ENCODE results near the gene FRMD1.

DNA sequence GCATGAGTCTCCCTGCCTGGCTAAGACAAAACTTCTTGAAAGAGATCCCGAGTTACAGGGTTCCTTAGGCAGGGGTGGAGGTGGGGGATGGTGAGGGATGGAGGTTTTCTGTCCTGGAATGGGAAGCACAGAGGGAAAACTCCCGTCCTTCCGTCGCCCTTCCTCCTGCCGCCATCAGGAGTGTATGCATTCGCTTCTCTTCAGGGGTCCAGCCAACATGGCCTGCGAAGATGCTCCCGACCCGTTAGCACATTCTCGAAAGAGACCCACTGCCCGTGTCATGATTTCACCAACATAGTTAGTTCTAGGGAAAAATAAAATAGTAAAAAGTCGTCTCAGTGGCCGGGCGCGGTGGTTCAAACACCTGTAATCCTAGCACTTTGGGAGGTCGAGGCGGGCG lies 44.5 kb downstream of the FRMD1 start:
- no peak for TF ChIP-seq EZH2 (IDR thresholded peaks at IDR 0.05; ENCODE audit: borderline replicate concordance, control insufficient read depth, low read depth, low read length)
- TF ChIP-seq, protein P1, sequence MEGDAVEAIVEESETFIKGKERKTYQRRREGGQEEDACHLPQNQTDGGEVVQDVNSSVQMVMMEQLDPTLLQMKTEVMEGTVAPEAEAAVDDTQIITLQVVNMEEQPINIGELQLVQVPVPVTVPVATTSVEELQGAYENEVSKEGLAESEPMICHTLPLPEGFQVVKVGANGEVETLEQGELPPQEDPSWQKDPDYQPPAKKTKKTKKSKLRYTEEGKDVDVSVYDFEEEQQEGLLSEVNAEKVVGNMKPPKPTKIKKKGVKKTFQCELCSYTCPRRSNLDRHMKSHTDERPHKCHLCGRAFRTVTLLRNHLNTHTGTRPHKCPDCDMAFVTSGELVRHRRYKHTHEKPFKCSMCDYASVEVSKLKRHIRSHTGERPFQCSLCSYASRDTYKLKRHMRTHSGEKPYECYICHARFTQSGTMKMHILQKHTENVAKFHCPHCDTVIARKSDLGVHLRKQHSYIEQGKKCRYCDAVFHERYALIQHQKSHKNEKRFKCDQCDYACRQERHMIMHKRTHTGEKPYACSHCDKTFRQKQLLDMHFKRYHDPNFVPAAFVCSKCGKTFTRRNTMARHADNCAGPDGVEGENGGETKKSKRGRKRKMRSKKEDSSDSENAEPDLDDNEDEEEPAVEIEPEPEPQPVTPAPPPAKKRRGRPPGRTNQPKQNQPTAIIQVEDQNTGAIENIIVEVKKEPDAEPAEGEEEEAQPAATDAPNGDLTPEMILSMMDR (IDR thresholded peaks at IDR 0.05 in 2 of 3, conservative IDR thresholded peaks at IDR 0.05 in 1 of 3; ENCODE audit: control insufficient read depth in 2 of 3, extremely low read depth in 1 of 3, insufficient read depth in 1 of 3, low read depth in 3 of 3, low read length in 3 of 3), result no peak
